ENCODE results near the gene PSTK. TPM values are rescaled to one million over a fixed set of nuclear protein-coding genes. Genes with fewer than 3 reads are reported as not detected.

The PSTK gene
- total and polyA plus RNA-seq, 9 of the 15 experiments (the other 6 are each of a cell fraction or from before 2014, with no cell fraction given): 13.2 to 49.7 (median 18.9) TPM

- TF ChIP-seq GMEB1 (CRISPR knock-in tag; IDR thresholded peaks at IDR 0.05) (peak; percentile 86), MLLT1 (IDR thresholded peaks at IDR 0.05) (0 out of 4 replicates have a peak, but pooled peaks of 1 of the 2 experiments have one; percentile 65), MCM7 (IDR thresholded peaks at IDR 0.05) (no peak), USF2 (CRISPR knock-in tag; IDR thresholded peaks at IDR 0.05) (no peak), HDGF (IDR thresholded peaks at IDR 0.05) (no peak), ZNF644 (tag; IDR thresholded peaks at IDR 0.05; ENCODE audit: low read depth) (no peak), PHF8 (IDR thresholded peaks at IDR 0.05; ENCODE audit: borderline replicate concordance, low read length) (peak; percentile 91), L3MBTL2 (IDR thresholded peaks at IDR 0.05) (peak; percentile 95), TBL1XR1 (IDR thresholded peaks at IDR 0.05; ENCODE audit: low read length in 2 of 2) (peak in 1 of 2 experiments; percentile 59; a peak in 1 of 4 replicates), PRDM10 (IDR thresholded peaks at IDR 0.05; ENCODE audit: partially characterized antibody) (no peak), KAT7 (CRISPR knock-in tag; IDR thresholded peaks at IDR 0.05; ENCODE audit: borderline replicate concordance) (no peak), SETDB1 (IDR thresholded peaks at IDR 0.05; ENCODE audit: low read length) (no peak), CHAMP1 (IDR thresholded peaks at IDR 0.05) (peak; percentile 79), FOS (IDR thresholded peaks at IDR 0.05; ENCODE audit: extremely low read depth, insufficient read length) (no peak), GABPA (tag; conservative IDR thresholded peaks at IDR 0.05; ENCODE audit: low read depth) (peak; percentile 45; the same call in 1 of the 2 replicates), ZNF253 (CRISPR knock-in tag; conservative IDR thresholded peaks at IDR 0.05) (no peak), ZNF184 (CRISPR knock-in tag; IDR thresholded peaks at IDR 0.05) (no peak), CEBPB (tag; IDR thresholded peaks at IDR 0.05) (no peak)
These were observed at the start of gene PSTK (continued) for GRCh38 chr10:122980209-122981065.

Measured in K562 (cell line).